ENCODE measurements around the gene ADAMTS17. TPM values are rescaled to one million over a fixed set of nuclear protein-coding genes. Genes with fewer than 3 reads are reported as not detected.

The ADAMTS17 gene
- total and polyA plus RNA-seq, 7 donors: 4.4 to 93.0 (median 7.2) TPM

DNA sequence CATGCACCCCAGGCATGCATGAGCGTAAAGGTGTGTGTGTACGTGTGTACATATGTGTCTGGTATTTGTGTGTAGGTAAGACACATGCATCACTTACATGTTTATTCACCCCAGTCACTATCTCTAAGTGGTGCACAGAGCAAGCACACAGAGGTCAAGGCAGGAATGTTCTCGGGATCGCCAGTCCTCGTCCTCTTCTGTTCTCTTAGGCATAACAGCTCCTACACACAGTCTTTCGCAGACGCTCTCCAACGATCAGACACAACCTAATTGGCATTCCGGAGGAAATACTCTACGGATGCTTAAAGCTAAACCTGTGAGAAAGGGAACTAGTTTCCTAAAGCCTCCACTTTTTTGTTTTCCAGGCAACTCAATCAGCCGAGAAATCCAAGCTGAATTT, 95.9 kb downstream of the ADAMTS17 start:
- ATAC-seq (no peak), DNase-seq (no peak)
- no peak overlapping the region for H3K27ac ChIP-seq
- intact Hi-C loops (cut with DNase I): no loop called here
- TF ChIP-seq, protein P1, sequence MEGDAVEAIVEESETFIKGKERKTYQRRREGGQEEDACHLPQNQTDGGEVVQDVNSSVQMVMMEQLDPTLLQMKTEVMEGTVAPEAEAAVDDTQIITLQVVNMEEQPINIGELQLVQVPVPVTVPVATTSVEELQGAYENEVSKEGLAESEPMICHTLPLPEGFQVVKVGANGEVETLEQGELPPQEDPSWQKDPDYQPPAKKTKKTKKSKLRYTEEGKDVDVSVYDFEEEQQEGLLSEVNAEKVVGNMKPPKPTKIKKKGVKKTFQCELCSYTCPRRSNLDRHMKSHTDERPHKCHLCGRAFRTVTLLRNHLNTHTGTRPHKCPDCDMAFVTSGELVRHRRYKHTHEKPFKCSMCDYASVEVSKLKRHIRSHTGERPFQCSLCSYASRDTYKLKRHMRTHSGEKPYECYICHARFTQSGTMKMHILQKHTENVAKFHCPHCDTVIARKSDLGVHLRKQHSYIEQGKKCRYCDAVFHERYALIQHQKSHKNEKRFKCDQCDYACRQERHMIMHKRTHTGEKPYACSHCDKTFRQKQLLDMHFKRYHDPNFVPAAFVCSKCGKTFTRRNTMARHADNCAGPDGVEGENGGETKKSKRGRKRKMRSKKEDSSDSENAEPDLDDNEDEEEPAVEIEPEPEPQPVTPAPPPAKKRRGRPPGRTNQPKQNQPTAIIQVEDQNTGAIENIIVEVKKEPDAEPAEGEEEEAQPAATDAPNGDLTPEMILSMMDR (IDR thresholded peaks at IDR 0.05): no peak
- H3K4me1 ChIP-seq: peaks cover 8% of the 10 kb centered on the region
- H3K27me3 ChIP-seq (ENCODE audit: insufficient read depth in 3 of 3, low read length in 2 of 3): no peaks in the 10 kb centered on the region
- H3K4me3 ChIP-seq: no peak overlapping the region
- WGBS, 3 donors: 81 to 85% (median 81%) methylated on average over 11 of the region's 11 CpGs
- H3K36me3 ChIP-seq (ENCODE audit: insufficient read depth in 1 of 2, low read depth in 1 of 2): peaks cover 0 to 14% of the 10 kb centered on the region in 2 donors
- no peaks in the 10 kb centered on the region for H3K9me3 ChIP-seq

DNA sequence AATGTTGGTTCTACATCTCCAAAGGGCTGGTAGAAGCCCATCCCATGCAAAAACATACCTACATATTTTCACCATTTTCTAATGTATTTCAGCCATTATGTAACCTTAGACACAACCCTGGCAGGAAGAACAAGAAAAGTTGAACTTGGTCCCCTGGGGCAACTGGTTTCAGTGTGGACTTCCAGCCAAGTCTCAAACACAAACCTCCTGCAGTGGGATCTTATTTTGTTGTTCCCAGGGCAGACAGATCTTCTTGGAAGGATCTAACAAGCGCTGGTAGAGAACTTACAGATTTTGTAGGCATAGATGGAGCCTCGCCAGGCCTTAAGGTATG, 96.3 kb downstream of the ADAMTS17 start:
- no peak for DNase-seq
- H3K36me3 ChIP-seq (ENCODE audit: insufficient read depth in 1 of 2, low read depth in 1 of 2): peaks cover 0 to 14% of the 10 kb centered on the region in 2 donors
- H3K27me3 ChIP-seq (ENCODE audit: insufficient read depth in 3 of 3, low read length in 2 of 3): no peaks in the 10 kb centered on the region
- 73 to 86% (median 82%) methylated on average over 2 of the region's 2 CpGs for WGBS, 3 donors
- no peak overlapping the region for H3K27ac ChIP-seq
- ATAC-seq: no peak
- H3K9me3 ChIP-seq: no peaks in the 10 kb centered on the region
- TF ChIP-seq, protein P1 (IDR thresholded peaks at IDR 0.05): no peak
- no peak overlapping the region for H3K4me3 ChIP-seq
- intact Hi-C loops (cut with DNase I): no loop called here
- peaks cover 8% of the 10 kb centered on the region for H3K4me1 ChIP-seq

DNA sequence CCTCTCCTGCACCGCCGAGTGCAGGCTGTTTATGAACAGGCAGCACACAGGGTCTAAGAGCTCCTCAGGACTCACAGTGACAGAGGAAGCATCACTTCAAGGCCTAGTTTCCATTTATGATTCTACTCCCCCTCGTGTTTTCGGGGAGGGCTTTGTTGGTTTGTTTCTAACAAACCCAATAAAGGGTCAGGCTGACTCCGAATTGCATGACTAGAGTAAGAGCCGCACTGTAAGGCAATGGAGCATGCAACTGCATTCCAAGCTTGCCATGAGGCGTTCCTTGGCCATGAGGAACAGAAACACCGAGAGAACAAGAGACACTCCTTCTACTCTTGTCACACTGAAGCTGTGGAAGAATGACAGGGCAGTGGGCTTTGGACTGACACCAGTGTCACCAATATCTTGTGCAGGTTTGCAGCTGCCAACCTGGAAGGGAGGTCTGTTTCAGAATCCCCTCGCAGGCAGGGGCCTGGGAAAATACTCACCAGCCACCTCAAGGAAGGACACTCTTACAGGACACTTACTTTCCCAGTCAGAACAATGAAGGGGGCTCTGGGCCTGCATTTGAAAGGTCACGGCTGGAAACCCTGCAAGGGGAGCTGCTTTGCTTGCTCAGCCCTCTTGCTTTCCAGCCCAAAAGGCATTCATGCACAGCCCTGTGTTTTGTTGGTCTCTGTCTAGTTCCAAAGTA, 96.8 kb downstream of the ADAMTS17 start:
- ATAC-seq (no peak), DNase-seq (no peak)
- H3K27me3 ChIP-seq (ENCODE audit: insufficient read depth in 3 of 3, low read length in 2 of 3): no peaks in the 10 kb centered on the region
- WGBS, 3 donors: 86 to 96% (median 95%) methylated on average over 10 of the region's 10 CpGs
- TF ChIP-seq, protein P1 (IDR thresholded peaks at IDR 0.05): no peak
- no peak overlapping the region for H3K27ac ChIP-seq
- peaks cover 0 to 14% of the 10 kb centered on the region in 2 donors for H3K36me3 ChIP-seq (ENCODE audit: insufficient read depth in 1 of 2, low read depth in 1 of 2)
- no peaks in the 10 kb centered on the region for H3K9me3 ChIP-seq
- intact Hi-C loops (cut with DNase I): no loop called here
- H3K4me1 ChIP-seq: peaks cover 8% of the 10 kb centered on the region
- no peak overlapping the region for H3K4me3 ChIP-seq

DNA sequence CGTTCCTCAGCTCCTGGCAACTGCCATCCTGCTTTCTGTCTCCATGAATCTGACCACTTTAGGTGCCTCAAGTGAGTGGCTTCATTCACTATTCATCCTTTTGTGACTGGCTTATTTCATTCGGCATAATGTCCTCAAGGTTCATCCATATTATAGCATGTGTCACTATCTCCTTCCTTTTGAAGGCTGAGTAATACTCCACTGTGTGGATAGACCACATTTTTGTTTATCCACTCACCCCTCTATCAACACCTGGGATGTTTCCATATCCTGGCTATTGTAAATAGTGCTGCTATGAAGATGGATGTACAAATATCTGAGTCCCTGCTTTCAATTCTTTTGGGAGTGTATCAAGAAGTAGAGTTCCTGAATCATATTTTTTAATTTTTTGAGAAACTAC, 98.8 kb downstream of the ADAMTS17 start:
- ATAC-seq: no peak
- Histone ChIP-seq H3K27ac (no peak overlapping the region), H3K4me1 (peaks cover 8% of the 10 kb centered on the region), H3K36me3 (ENCODE audit: insufficient read depth in 1 of 2, low read depth in 1 of 2) (peaks cover 0 to 14% of the 10 kb centered on the region in 2 donors), H3K27me3 (ENCODE audit: insufficient read depth in 3 of 3, low read length in 2 of 3) (no peaks in the 10 kb centered on the region), H3K4me3 (no peak overlapping the region), H3K9me3 (no peaks in the 10 kb centered on the region)
- no peak for DNase-seq
- WGBS, 3 donors: 94 to 98% (median 96%) methylated on average over 2 of the region's 2 CpGs
- TF ChIP-seq, protein P1 (IDR thresholded peaks at IDR 0.05): no peak
- intact Hi-C loops (cut with DNase I): no loop called here

Data from psoas muscle (tissue), 8 donors.